Raji (cell line): ENCODE measurements around the gene STAT3.

Experiments
- POLR2A ChIP-seq: IDR thresholded peaks from 2 replicates; pipeline ENCODE4 v1.6.1; 2011; ENCODE audit warnings: low read depth, low read length, control low read depth; ENCODE audit not compliant: insufficient read depth

Gene STAT3

DNA sequence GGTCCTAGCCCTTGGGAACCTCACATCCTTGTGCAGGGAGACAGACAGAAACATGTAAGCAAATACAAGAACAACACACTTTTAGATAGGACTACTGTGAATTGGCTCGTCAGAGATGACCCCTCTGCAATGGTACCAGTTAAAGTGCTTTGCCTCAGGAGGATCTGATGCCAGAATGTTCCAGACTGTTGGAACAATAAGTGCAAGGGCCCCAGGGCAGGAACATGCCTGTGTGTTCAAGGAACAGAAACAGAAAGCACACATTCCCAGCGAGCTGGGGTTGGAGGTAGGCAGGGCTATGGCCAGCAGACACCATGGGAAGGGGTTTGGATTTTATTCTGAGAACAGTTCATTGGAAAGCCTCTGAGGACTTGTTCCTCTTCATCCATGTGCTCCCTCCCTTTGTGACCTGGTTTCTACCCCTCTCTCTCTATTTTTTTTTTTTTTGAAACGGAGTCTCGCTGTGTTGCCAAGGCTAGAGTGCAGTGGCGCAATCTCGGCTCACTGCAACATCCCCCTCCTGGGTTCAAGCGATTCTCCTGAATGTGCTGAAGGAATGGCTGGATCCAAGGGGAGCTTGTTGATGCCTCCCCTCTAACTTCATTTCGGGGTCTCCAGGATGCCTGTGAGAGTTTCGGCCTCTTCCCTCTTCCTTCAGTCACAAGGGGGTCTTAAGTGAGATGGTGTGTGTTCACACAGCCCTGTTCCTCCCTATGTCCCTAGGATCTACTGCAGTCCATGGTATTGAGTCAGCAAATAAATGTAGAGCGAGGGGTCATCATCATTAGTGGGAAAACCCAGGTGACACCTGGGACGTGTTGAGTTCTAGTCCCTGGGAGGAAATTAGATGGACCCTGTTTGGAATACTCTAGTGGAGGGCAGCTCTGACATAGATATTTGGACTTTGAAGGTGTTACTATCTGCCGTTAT is 93.5 kb downstream of the STAT3 start:
- TF ChIP-seq POLR2A, result no peak

DNA sequence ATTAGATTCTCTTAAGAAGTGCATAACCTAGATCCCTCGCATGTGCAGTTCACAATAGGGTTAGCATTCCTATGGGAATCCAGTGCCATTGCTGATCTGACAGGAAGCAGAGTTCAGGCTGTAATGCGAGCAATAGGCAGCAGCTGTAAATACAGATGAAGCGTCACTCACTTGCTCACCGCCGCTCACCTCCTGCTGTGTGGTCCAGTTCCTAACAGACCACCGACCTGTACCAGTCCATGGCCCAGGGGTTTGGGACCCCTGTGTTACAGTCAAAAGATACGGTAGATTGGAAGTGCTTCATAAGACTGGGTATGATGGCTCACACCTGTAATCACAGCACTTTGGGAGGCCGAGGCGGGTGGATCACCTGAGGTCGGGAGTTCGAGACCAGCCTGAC is 97.1 kb downstream of the STAT3 start:
- TF ChIP-seq POLR2A, result no peak

DNA sequence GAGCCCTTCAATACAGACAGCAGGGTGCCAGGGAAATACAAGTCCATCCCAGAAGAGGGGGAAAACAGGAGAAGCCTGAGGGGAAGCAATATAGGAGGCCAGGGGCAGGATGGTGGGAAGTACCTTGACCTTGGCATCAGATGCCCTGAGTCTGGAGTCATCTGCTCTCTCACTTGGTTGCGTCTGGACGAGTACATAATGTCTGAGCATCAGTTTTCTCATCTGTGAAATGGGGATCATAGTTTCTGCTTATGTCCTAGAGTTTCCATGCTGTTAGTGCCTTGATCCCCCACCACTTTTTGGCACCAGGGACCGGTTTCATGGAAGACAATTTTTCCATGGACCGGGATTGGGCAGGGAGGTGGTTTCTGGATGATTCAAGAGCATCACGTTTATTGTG is 97.7 kb downstream of the STAT3 start:
- no peak for TF ChIP-seq POLR2A

DNA sequence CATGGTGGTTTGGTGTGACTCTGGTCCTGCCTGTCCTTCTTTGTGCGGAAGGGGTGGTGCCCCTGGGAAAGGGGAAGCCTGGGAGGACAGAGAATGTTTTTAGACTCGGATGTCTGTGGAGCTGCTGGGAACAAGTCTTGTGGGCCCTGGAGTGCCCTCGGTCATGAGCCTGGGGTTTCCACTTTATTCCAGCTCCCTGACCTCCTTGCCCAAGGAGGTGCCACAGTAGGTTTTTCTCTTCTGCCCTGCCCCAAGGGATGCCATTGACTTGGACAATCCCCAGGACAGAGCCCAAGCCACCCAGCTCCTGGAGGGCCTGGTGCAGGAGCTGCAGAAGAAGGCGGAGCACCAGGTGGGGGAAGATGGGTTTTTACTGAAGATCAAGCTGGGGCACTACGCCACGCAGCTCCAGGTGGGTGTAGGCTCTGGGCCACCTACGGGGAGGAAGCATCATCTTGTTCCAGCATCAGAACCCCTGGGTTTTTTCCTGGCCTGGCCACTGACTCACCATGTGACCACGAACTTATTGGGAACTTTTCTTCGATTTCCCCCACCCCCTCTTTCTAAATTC is 98.5 kb downstream of the STAT3 start:
- TF ChIP-seq POLR2A, result no peak

DNA sequence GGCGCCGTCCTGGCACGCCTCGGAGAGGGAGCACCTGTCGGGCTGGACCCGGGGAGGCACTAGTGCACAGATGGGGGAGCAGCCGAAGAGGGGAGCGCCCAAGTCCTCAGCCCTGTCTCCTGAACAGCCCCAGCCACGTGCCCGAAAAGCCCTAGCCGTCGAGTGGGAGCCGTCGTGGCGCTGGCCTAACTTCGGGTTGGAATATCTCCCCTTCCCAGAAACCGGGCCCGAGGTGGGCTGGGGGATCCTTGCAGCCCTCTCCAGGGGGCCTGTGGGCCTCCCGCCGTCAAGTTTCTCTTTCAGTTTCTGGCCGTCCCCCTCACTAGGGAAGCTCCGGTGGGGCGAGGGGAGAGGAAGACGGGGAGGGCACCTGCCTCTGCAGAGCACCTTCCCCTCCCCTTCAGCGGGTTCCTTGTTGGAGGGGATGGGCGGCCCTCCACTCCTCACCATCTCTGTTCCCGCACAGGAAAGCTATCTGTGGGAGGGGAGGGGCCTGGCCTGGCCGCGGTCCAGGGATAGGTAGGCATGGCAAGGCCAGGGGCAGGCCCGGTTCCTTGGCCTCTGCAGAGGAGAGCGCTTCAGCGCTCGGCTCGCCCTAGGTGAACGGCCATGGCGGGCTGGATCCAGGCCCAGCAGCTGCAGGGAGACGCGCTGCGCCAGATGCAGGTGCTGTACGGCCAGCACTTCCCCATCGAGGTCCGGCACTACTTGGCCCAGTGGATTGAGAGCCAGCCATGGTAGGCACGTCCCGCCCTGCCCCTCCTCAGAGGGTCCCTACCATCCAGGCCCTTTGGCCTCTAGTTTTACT is 99.2 kb downstream of the STAT3 start:
- no peak for TF ChIP-seq POLR2A

DNA sequence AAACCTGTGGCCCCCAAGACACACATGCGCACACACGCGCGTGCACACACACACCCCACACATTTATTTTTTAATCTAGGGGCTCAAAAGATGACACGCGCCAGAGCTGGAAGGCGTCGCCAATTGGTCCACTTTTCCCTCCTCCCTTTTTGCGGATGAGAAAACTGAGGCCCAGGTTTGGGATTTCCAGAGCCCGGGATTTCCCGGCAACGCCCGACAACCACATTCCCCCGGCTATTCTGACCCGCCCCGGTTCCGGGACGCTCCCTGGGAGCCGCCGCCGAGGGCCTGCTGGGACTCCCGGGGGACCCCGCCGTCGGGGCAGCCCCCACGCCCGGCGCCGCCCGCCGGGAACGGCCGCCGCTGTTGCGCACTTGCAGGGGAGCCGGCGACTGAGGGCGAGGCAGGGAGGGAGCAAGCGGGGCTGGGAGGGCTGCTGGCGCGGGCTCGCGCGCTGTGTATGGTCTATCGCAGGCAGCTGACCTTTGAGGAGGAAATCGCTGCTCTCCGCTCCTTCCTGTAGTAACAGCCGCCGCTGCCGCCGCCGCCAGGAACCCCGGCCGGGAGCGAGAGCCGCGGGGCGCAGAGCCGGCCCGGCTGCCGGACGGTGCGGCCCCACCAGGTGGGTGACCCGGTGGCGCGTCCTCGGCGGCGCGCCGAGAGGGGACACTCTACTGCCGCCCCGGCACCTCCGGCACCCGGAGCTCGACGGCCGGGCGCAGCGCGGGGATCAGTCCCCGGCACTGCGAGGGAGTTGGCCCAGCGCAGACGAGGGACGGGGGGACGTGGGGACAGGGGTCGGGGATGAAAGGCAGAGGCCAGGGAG is 100.1 kb downstream of the STAT3 start, which contains the start of gene STAT5A:
Gene STAT5A (plus strand): TSS at position 522 of the 826 bp plus-strand sequence. CDS start 914 bp downstream, outside the sequence.
- TF ChIP-seq POLR2A, result no peak

DNA sequence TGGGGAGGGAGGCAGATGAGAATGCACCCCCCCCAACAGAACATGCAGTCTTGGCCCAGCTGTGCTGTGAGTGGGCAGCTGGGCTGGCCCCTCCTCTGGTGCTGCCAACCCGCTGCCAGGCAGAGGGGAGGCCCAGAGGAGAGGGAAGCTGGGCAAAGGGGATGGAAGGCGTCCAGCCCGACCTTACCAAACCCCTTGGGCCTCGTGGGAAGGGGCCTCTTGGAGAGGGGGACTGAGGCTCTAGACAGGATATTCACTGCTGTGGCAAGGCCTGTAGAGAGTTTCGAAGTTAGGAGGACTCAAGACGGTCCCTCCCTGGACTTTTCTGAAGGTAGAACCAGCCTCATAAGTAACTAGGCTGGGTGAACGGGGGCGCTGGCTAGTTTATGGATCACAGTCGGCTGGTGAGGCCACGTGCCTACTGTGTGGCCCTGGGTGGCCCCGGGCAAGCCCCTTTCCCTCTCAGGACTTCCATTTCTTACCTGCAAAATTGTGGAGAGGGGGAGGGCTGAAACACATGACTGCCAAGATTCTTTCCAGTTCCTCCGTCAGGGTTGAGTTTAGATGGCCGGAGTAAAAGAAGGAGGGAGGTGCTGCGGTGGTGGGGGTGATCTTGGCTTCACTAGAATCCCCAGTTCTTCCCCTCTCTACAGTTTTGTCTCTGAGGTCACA is 100.8 kb downstream of the STAT3 start:
- no peak for TF ChIP-seq POLR2A

DNA sequence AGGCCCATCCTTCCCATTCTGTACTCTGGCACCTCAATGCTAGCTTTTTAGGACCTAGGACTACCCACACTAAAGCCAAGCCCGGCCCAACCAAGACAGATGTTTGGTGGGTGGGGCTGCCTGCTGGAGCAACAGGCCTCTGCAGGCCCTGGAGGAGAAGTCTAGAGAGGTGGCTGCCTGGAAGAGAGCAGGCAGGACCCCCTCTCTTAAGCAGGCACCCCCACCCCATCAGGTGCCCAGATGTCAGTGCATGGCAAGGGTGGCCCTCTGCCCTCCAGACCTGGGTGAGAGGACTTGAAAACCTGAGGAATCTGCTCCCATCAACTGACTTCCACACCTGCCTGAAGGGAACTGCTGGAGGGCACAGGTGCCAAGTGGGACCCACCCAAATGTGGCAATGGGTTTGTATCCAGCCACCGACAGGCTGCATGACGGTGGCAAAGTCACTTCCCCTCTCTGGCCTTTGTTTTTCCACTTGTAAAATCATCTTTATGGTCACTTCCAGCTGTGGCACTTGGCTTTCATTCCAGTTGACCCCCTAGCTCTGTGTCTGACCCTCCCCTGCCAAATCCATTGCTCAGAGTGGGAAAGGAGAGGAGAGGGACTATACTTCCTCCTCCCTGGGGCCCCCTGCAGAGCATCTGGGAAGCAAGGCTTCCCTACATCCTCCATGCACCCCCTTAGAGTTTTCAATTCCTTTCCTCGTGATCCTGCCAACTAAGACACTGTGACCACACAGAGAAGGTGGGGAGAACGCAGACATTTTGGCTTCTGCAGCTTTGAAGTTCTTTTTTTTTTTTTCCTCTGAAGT is 101.6 kb downstream of the STAT3 start:
- TF ChIP-seq POLR2A, result no peak

DNA sequence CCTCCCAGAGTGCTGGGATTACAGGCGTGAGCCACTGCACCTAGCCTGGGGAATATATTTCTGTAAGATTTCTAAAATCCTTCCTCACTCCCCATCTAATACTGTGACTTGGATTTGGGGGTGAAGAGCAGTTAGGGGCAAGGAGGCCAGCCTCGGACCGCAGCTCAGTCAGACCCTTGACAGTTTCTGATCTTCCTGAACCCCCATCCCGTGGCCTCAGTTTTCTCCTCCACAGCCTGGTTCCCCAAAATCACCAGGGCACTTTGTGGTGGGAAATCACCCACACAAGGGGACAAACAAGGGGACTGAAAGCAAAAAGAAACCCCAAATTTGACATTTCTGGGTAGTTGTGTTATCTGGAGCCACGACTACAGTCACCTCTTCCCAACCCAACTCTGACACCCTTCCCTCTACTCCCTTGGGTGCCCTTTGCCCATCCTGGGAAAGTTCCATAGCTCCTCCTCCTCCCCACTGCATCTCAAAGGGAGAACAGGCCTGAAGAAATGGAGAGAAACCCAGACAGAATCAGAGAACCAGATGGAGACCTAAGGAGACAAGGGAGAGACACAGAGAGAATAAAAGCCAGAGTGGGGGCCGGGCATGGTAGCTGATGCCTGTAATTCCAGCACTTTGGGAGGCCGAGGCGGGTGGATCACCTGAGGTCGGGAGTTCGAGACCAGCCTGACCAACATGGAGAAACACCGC is 102.7 kb downstream of the STAT3 start:
- TF ChIP-seq POLR2A, result no peak

DNA sequence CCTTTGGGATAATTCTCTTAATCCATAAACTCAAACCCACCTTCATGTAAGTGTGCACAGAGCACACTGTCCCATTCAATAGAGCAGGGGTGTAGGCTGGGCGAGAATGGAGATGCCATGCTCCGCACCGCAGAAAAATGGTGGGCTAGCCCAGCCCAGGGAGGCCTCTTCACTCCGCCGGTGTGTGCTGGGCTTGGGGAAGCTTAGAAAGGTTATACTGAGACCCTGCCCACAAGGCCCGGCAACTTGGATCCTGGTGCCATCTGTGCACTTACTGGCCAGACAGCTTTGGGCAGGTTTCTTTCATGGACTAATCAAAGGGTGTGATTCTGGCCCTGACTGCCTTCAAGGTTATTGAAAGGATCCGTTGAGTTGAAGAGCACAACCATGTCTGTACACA is 103.7 kb downstream of the STAT3 start:
- TF ChIP-seq POLR2A, result no peak

DNA sequence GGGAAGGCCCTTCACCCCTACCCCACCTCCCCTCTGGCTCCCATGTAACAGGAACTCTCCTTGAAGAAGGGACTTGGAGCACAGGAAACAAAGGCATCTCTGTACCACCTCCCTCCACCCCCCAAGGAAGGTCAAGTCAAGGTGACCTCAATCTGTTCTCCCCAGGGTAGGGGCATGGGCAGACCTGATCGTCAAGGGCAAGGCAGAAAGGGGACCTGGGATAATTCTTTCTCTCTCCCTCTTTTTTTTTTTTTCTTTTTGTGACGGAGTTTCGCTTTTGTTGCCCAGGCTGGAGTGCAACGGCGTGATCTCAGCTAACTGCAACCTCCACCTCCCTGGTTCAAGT is 104.2 kb downstream of the STAT3 start:
- TF ChIP-seq POLR2A, result no peak

DNA sequence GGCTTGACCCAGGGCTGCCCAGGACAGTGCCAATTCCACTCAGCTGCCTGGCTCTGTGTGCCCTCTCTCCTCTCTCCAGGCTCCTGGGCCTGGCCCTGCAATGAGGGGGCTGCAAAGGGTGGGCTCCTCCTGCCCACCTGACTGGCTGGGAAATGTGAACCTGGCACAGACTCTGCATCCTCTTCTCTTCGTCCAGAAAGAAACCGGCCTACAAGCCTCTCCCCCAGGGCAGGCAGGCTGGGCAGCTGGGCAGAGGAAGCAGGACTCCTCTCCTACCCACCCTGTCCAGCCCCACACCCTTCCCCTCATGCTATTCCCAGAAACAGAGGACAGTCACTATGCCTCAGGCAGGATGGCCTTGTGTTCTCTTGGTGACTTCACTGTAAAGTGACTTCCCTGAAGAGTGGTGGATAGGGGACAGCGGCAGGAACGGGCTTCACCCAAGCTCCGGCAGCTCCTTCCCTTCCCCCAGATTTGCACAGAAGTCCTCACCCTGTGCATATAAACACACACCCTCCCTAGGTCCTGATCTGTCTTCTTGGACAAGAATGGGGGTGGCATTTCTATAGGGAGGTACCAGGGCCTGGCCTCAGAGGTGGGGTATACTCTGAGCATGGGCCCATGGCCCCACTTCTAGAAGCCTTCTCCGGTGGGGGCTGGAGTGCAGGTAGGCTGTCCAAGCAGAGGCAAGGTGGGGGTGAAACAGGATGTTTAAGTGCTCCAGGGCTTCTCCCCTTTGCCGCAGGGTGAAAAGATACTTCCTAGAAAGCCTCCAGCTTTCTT is 104.8 kb downstream of the STAT3 start:
- no peak for TF ChIP-seq POLR2A
